Panc1 (cell line): ENCODE data around the gene CYP27B1. TPM values are rescaled to one million over a fixed set of nuclear protein-coding genes. Genes with fewer than 3 reads are reported as not detected.

Source experiments
- ATAC-seq: fragments of 200-7000 bp; cut with Tn5 transposase; 2 replicates; pipeline ENCODE4 v1.9.1; 2020; ENCODE audit warnings: mild to moderate bottlenecking, moderate library complexity
- BruUV-seq: library from RNA; stranded (reverse); fragments of 400-500 nt; replicated peaks from 2 replicates; lab custom pipeline; 2021; lab: Mats Ljungman, UMichigan
- CTCF ChIA-PET: fragments of 300-600 bp; sonication (Branson Sonifier 250); formaldehyde crosslinking; loops from one replicate; lab custom pipeline; 2022; ENCODE audit warnings: antibody characterized with exemption; lab: Charles Lee
- POLR2A ChIA-PET: fragments of 300-600 bp; sonication (Branson Sonifier 250); formaldehyde crosslinking; loops from one replicate; lab custom pipeline; 2022; ENCODE audit warnings: antibody characterized with exemption; lab: Charles Lee
- DNase-seq: peaks from one replicate; pipeline ENCODE4 v3.0.0-alpha.2; 2010; ENCODE audit warnings: low read depth, low spot score
- H3K27ac ChIP-seq: 2 replicates; pipeline ENCODE4 v1.5.1; 2011; ENCODE audit warnings: mild to moderate bottlenecking, low read length, inconsistent platforms
- H3K27me3 ChIP-seq: fragments of 200-500 bp; sonication (Bioruptor generic); 2 replicates; pipeline ENCODE4 v1.6.0; 2014; ENCODE audit warnings: low read length, inconsistent platforms; ENCODE audit not compliant: control insufficient read depth, insufficient read depth
- H3K36me3 ChIP-seq: fragments of 200-500 bp; sonication (Bioruptor generic); 2 replicates; pipeline ENCODE4 v1.5.1; 2014; ENCODE audit warnings: inconsistent platforms, mild to moderate bottlenecking, low read length, moderate library complexity; ENCODE audit not compliant: control insufficient read depth, insufficient read depth
- H3K4me1 ChIP-seq: 2 replicates; pipeline ENCODE4 v1.5.1; 2011; ENCODE audit warnings: inconsistent platforms, mild to moderate bottlenecking, low read length, moderate library complexity; ENCODE audit not compliant: control insufficient read depth, insufficient read depth
- H3K4me3 ChIP-seq, 2 experiments: 2 replicates each; pipeline ENCODE4 v1.5.1; 2011 to 2012; ENCODE audit warnings: low read depth in 2 of 2, low read length in 2 of 2, mild to moderate bottlenecking in 2 of 2, inconsistent platforms in 1 of 2, moderate library complexity in 1 of 2
- H3K9me3 ChIP-seq: fragments of 200-500 bp; sonication (Bioruptor generic); 2 replicates; pipeline ENCODE4 v1.5.1; 2014; ENCODE audit warnings: low read depth, mild to moderate bottlenecking, inconsistent platforms, low read length, moderate library complexity; ENCODE audit not compliant: control insufficient read depth, insufficient read depth
- CTCF ChIP-seq: fragments of 450-650 bp; IDR thresholded peaks from 2 replicates; pipeline ENCODE4 v1.5.1; 2017; ENCODE audit warnings: mild to moderate bottlenecking
- POLR2AphosphoS5 ChIP-seq: IDR thresholded peaks from 2 replicates; pipeline ENCODE4 v1.6.1; 2012; ENCODE audit warnings: mild to moderate bottlenecking, low read depth, low read length, moderate library complexity
- SIN3A ChIP-seq: IDR thresholded peaks from 2 replicates; pipeline ENCODE4 v1.6.1; 2012; ENCODE audit warnings: low read depth, mild to moderate bottlenecking, low read length, moderate library complexity, borderline replicate concordance; ENCODE audit not compliant: insufficient read depth
- TCF7L2 ChIP-seq: IDR thresholded peaks from 2 replicates; pipeline ENCODE4 v1.6.1; 2011; ENCODE audit warnings: mild to moderate bottlenecking, low read depth, low read length, inconsistent platforms
- in situ Hi-C: cut with HindIII; loops from 2 replicates; pipeline ENCODE4 v1.10.0; 2016; ENCODE audit warnings: low sequenced_read_pairs, low pct_unique_long_range_greater_than_20kb
- intact Hi-C: fragments of 100-400 bp; cut with micrococcal nuclease; formaldehyde crosslinking; loops from one replicate; pipeline ENCODE4 v1.10.0; 2022; ENCODE audit not compliant: unreplicated experiment
- total RNA-seq: library from RNA; stranded (reverse); gene quantifications from one replicate; pipeline ENCODE4 v1.2.1, GENCODE V29; 2021; ENCODE audit not compliant: unreplicated experiment
- TF ChIP-seq, protein P1 (sequence below), 2 experiments: IDR thresholded peaks; 2 replicates each; pipeline ENCODE4 v1.6.1; 2011 to 2012; ENCODE audit warnings: low read depth in 2 of 2, control low read depth in 1 of 2, low read length in 1 of 2, mild to moderate bottlenecking in 1 of 2, moderate library complexity in 1 of 2; ENCODE audit not compliant: insufficient read depth in 1 of 2

The CYP27B1 gene
- total RNA-seq, 1 experiment from 2014 or later: 4.0 TPM

- Histone ChIP-seq H3K4me3 (peak overlapping the region; percentile 74 to 98), H3K36me3 (peaks cover 13% of the 10 kb centered on the region), H3K27ac (peak overlapping the region; percentile 94), H3K4me1 (peaks cover 7% of the 10 kb centered on the region), H3K9me3 (no peaks in the 10 kb centered on the region), H3K27me3 (no peaks in the 10 kb centered on the region)
- TF ChIP-seq TCF7L2 (no peak), POLR2AphosphoS5 (no peak), CTCF (no peak), SIN3A (no peak)
- TF ChIP-seq, protein P1, sequence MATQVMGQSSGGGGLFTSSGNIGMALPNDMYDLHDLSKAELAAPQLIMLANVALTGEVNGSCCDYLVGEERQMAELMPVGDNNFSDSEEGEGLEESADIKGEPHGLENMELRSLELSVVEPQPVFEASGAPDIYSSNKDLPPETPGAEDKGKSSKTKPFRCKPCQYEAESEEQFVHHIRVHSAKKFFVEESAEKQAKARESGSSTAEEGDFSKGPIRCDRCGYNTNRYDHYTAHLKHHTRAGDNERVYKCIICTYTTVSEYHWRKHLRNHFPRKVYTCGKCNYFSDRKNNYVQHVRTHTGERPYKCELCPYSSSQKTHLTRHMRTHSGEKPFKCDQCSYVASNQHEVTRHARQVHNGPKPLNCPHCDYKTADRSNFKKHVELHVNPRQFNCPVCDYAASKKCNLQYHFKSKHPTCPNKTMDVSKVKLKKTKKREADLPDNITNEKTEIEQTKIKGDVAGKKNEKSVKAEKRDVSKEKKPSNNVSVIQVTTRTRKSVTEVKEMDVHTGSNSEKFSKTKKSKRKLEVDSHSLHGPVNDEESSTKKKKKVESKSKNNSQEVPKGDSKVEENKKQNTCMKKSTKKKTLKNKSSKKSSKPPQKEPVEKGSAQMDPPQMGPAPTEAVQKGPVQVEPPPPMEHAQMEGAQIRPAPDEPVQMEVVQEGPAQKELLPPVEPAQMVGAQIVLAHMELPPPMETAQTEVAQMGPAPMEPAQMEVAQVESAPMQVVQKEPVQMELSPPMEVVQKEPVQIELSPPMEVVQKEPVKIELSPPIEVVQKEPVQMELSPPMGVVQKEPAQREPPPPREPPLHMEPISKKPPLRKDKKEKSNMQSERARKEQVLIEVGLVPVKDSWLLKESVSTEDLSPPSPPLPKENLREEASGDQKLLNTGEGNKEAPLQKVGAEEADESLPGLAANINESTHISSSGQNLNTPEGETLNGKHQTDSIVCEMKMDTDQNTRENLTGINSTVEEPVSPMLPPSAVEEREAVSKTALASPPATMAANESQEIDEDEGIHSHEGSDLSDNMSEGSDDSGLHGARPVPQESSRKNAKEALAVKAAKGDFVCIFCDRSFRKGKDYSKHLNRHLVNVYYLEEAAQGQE (IDR thresholded peaks at IDR 0.05; ENCODE audit: insufficient read depth in 1 of 2, low read depth in 2 of 2, low read length in 1 of 2): no peak
- CTCF ChIA-PET: interaction anchor here (0.5 to 1.5 kb wide), 4 partner anchors 18 to 161 kb away, joined by 3 to 9 read pairs (median 5); no protein-coding TSS in a partner anchor
- ATAC-seq: peak; percentile 64
- BruUV-seq: no TSS peak
- POLR2A ChIA-PET: interaction anchor here (0.5 to 0.7 kb wide), 3 partner anchors 231 to 314 kb away, joined by 4 to 6 read pairs (median 5); no protein-coding TSS in a partner anchor
- peak; percentile 73 for DNase-seq
- intact Hi-C loops: no loop called here
- in situ Hi-C loops: no loop called here
Observed at GRCh38 chr12:57744194-57744776, 22.6 kb downstream of the CYP27B1 start.

DNA sequence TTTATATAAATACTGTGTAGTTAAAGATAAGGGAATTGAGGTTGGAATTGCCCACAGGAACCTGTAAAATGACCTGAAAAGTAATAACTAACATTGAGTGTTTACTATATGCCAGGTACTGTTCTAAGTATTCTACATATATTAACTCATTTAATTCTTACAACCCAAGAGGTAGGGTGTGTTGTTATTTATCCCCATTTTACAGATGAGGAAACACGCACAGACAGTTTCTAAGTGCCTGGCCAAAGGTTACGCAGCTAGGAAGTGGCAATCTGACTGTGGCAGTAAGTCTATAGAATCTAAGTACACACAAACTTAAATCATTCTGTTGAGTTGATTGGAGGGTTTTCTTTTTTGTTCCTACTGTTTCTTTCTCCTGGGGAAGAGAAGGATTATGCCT lies 23.1 kb downstream of the CYP27B1 start:
- Histone ChIP-seq H3K4me3 (peak overlapping the region; percentile 74 to 98; a peak in 3 of 4 replicates), H3K9me3 (no peaks in the 10 kb centered on the region), H3K27me3 (no peaks in the 10 kb centered on the region; the same call in 1 of the 2 replicates), H3K36me3 (peaks cover 13% of the 10 kb centered on the region), H3K27ac (peak overlapping the region; percentile 94; the same call in 1 of the 2 replicates), H3K4me1 (peaks cover 7% of the 10 kb centered on the region)
- intact Hi-C loops: no loop called here
- no peak for ATAC-seq
- TF ChIP-seq SIN3A (no peak), POLR2AphosphoS5 (no peak), CTCF (no peak), TCF7L2 (no peak)
- TF ChIP-seq, protein P1 (IDR thresholded peaks at IDR 0.05; ENCODE audit: insufficient read depth in 1 of 2, low read depth in 2 of 2, low read length in 1 of 2): no peak
- ChIA-PET CTCF (interaction anchor here (0.5 to 1.5 kb wide), 2 partner anchors 18 to 84 kb away, joined by 3 to 5 read pairs; no protein-coding TSS in a partner anchor), POLR2A (no interaction called here)
- no peak for DNase-seq
- in situ Hi-C loops: no loop called here
- no TSS peak for BruUV-seq
